NT2/D1 (cell line): Measurements from ENCODE around the gene S100A9.

Experiments used
- SUZ12 ChIP-seq: IDR thresholded peaks from 2 replicates; pipeline ENCODE4 v1.6.1; 2011; ENCODE audit not compliant: insufficient read length, insufficient read depth; ENCODE audit errors: extremely low read depth
- YY1 ChIP-seq: IDR thresholded peaks from 2 replicates; pipeline ENCODE4 v1.6.1; 2011; ENCODE audit not compliant: insufficient read length, insufficient read depth

GRCh38 chr1:153339802-153340201 is 17.9 kb upstream of the S100A9 start:
- no peak for TF ChIP-seq SUZ12
- no peak for TF ChIP-seq YY1
